WTC11 (cell line): ENCODE data around the gene DEPDC1B. TPM values are rescaled to one million over a fixed set of nuclear protein-coding genes. Genes with fewer than 3 reads are reported as not detected.

ENCODE experiments used
- ATAC-seq: fragments of 200-7000 bp; cut with Tn5 transposase; 2 replicates; pipeline ENCODE4 v1.10.0; 2021; ENCODE audit warnings: mild to moderate bottlenecking, moderate library complexity
- CTCF ChIA-PET: fragments of 300-600 bp; sonication (Branson Sonifier 250); formaldehyde crosslinking; loops from one replicate; lab custom pipeline; 2021; ENCODE audit warnings: antibody characterized with exemption; lab: Charles Lee
- POLR2A ChIA-PET: fragments of 350-600 bp; sonication (Branson Sonifier 250); formaldehyde crosslinking; loops from one replicate; lab custom pipeline; 2021; ENCODE audit warnings: antibody characterized with exemption; lab: Charles Lee
- DNase-seq: peaks from one replicate; pipeline ENCODE4 v3.0.0; 2021; ENCODE audit warnings: low spot score
- H3K27ac Mint-ChIP-seq: 2 replicates; pipeline ENCODE4 v1.8.0; 2021; ENCODE audit warnings: mixed read lengths
- H3K27me3 Mint-ChIP-seq: 2 replicates; pipeline ENCODE4 v1.8.0; 2021; ENCODE audit warnings: low read depth, mild to moderate bottlenecking, moderate library complexity, mixed read lengths
- H3K36me3 Mint-ChIP-seq: 2 replicates; pipeline ENCODE4 v1.8.0; 2021; ENCODE audit warnings: mixed read lengths
- H3K4me1 Mint-ChIP-seq: 2 replicates; pipeline ENCODE4 v1.8.0; 2022; ENCODE audit warnings: mixed read lengths
- H3K4me3 Mint-ChIP-seq: 2 replicates; pipeline ENCODE4 v1.8.0; 2021; ENCODE audit warnings: mild to moderate bottlenecking, moderate library complexity, mixed read lengths
- H3K9me3 Mint-ChIP-seq: 2 replicates; pipeline ENCODE4 v1.8.0; 2021; ENCODE audit warnings: mixed read lengths
- AR ChIP-seq: fragments of 250-450 bp; sonication (Bioruptor Pico); IDR thresholded peaks from 2 replicates; pipeline ENCODE4 v1.9.0; 2021; ENCODE audit warnings: mild to moderate bottlenecking
- CREB1 ChIP-seq: sonication (generic); formaldehyde crosslinking; IDR thresholded peaks from 2 replicates; pipeline ENCODE4 v1.8.0; 2023; ENCODE audit warnings: mild to moderate bottlenecking, missing genetic modification reagents
- FOXP1 ChIP-seq: sonication (generic); formaldehyde crosslinking; IDR thresholded peaks from 2 replicates; pipeline ENCODE4 v1.8.0; 2022; ENCODE audit warnings: missing genetic modification reagents, mild to moderate bottlenecking, moderate library complexity, borderline replicate concordance
- GABPB1 ChIP-seq: sonication (generic); formaldehyde crosslinking; IDR thresholded peaks from 2 replicates; pipeline ENCODE4 v1.8.1; 2023; ENCODE audit warnings: mild to moderate bottlenecking, missing genetic modification reagents
- JUN ChIP-seq: sonication (generic); formaldehyde crosslinking; IDR thresholded peaks from 2 replicates; pipeline ENCODE4 v1.8.0; 2023; ENCODE audit warnings: mild to moderate bottlenecking, missing genetic modification reagents
- NR3C1 ChIP-seq: sonication (generic); formaldehyde crosslinking; conservative IDR thresholded peaks from 2 replicates; pipeline ENCODE4 v1.8.1; 2023; ENCODE audit warnings: low read depth, mild to moderate bottlenecking, missing genetic modification reagents
- SOX15 ChIP-seq: fragments of 250-450 bp; sonication (Bioruptor Pico); IDR thresholded peaks from 2 replicates; pipeline ENCODE4 v1.9.0; 2021; ENCODE audit warnings: mild to moderate bottlenecking
- ZMAT4 ChIP-seq: fragments of 250-450 bp; sonication (Bioruptor Pico); IDR thresholded peaks from 2 replicates; pipeline ENCODE4 v1.9.0; 2021; ENCODE audit warnings: mild to moderate bottlenecking
- ZNF121 ChIP-seq: sonication (generic); formaldehyde crosslinking; IDR thresholded peaks from 2 replicates; pipeline ENCODE4 v1.8.0; 2023; ENCODE audit warnings: missing genetic modification reagents
- ZNF416 ChIP-seq: fragments of 250-450 bp; sonication (Bioruptor Pico); IDR thresholded peaks from 2 replicates; pipeline ENCODE4 v1.9.0; 2021; ENCODE audit warnings: mild to moderate bottlenecking, inconsistent platforms
- ZNF512 ChIP-seq: sonication (generic); formaldehyde crosslinking; IDR thresholded peaks from 2 replicates; pipeline ENCODE4 v1.8.1; 2022; ENCODE audit warnings: missing genetic modification reagents, borderline replicate concordance
- ZNF532 ChIP-seq: fragments of 250-450 bp; sonication (Bioruptor Pico); IDR thresholded peaks from 2 replicates; pipeline ENCODE4 v1.9.0; 2021; ENCODE audit warnings: mild to moderate bottlenecking, borderline replicate concordance
- total RNA-seq: library from RNA; stranded (reverse); gene quantifications from 3 replicates; pipeline ENCODE4 v1.2.3, GENCODE V29; 2021
- TF ChIP-seq, protein P1 (sequence below): sonication (generic); formaldehyde crosslinking; IDR thresholded peaks from 2 replicates; pipeline ENCODE4 v1.8.1; 2022; ENCODE audit warnings: mild to moderate bottlenecking, missing genetic modification reagents, moderate library complexity, borderline replicate concordance
- TF ChIP-seq, protein P2 (sequence below): sonication (generic); formaldehyde crosslinking; IDR thresholded peaks from 2 replicates; pipeline ENCODE4 v1.8.1; 2023; ENCODE audit warnings: mild to moderate bottlenecking, missing genetic modification reagents, moderate library complexity
- TF ChIP-seq, protein P3 (sequence below): sonication (generic); formaldehyde crosslinking; IDR thresholded peaks from 2 replicates; pipeline ENCODE4 v1.8.1; 2023; ENCODE audit warnings: mild to moderate bottlenecking, missing genetic modification reagents
- TF ChIP-seq, protein P4 (sequence below): sonication (generic); formaldehyde crosslinking; IDR thresholded peaks from 2 replicates; pipeline ENCODE4 v1.8.0; 2022; ENCODE audit warnings: mild to moderate bottlenecking, missing genetic modification reagents
- TF ChIP-seq, protein P5 (sequence below): sonication (generic); formaldehyde crosslinking; IDR thresholded peaks from 2 replicates; pipeline ENCODE4 v1.8.0; 2022; ENCODE audit warnings: mild to moderate bottlenecking, missing genetic modification reagents

Gene DEPDC1B
- total RNA-seq, 1 experiment from 2014 or later: 55.1 TPM

GRCh38 chr5:60604771-60605170 is 95.2 kb downstream of the DEPDC1B start:
- ChIA-PET POLR2A (no interaction called here), CTCF (interaction anchor here (0.6 kb wide), 1 partner anchor 1108 kb away, joined by 4 read pairs; no protein-coding TSS in a partner anchor)
- DNase-seq: no peak
- Mint-ChIP-seq H3K27me3 (no peaks in the 10 kb centered on the region), H3K4me1 (no peaks in the 10 kb centered on the region), H3K9me3 (no peaks in the 10 kb centered on the region)
- TF ChIP-seq SOX15 (CRISPR knock-in tag): no peak
- no peak for TF ChIP-seq ZNF512 (CRISPR knock-in tag)
- no peak for TF ChIP-seq ZNF121 (CRISPR knock-in tag)
- TF ChIP-seq, protein P1, sequence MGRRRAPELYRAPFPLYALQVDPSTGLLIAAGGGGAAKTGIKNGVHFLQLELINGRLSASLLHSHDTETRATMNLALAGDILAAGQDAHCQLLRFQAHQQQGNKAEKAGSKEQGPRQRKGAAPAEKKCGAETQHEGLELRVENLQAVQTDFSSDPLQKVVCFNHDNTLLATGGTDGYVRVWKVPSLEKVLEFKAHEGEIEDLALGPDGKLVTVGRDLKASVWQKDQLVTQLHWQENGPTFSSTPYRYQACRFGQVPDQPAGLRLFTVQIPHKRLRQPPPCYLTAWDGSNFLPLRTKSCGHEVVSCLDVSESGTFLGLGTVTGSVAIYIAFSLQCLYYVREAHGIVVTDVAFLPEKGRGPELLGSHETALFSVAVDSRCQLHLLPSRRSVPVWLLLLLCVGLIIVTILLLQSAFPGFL (CRISPR knock-in tag): no peak
- no peak for TF ChIP-seq AR (CRISPR knock-in tag)
- TF ChIP-seq ZMAT4 (CRISPR knock-in tag): no peak
- TF ChIP-seq, protein P2, sequence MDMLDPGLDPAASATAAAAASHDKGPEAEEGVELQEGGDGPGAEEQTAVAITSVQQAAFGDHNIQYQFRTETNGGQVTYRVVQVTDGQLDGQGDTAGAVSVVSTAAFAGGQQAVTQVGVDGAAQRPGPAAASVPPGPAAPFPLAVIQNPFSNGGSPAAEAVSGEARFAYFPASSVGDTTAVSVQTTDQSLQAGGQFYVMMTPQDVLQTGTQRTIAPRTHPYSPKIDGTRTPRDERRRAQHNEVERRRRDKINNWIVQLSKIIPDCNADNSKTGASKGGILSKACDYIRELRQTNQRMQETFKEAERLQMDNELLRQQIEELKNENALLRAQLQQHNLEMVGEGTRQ (CRISPR knock-in tag): no peak
- no peak for TF ChIP-seq JUN (CRISPR knock-in tag)
- TF ChIP-seq ZNF416 (CRISPR knock-in tag): no peak
- TF ChIP-seq ZNF532 (CRISPR knock-in tag): no peak
- no peak for TF ChIP-seq CREB1 (CRISPR knock-in tag)
- no peak for TF ChIP-seq FOXP1 (CRISPR knock-in tag)
- TF ChIP-seq, protein P3, sequence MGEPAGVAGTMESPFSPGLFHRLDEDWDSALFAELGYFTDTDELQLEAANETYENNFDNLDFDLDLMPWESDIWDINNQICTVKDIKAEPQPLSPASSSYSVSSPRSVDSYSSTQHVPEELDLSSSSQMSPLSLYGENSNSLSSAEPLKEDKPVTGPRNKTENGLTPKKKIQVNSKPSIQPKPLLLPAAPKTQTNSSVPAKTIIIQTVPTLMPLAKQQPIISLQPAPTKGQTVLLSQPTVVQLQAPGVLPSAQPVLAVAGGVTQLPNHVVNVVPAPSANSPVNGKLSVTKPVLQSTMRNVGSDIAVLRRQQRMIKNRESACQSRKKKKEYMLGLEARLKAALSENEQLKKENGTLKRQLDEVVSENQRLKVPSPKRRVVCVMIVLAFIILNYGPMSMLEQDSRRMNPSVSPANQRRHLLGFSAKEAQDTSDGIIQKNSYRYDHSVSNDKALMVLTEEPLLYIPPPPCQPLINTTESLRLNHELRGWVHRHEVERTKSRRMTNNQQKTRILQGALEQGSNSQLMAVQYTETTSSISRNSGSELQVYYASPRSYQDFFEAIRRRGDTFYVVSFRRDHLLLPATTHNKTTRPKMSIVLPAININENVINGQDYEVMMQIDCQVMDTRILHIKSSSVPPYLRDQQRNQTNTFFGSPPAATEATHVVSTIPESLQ: no peak
- TF ChIP-seq, protein P4, sequence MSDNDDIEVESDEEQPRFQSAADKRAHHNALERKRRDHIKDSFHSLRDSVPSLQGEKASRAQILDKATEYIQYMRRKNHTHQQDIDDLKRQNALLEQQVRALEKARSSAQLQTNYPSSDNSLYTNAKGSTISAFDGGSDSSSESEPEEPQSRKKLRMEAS (CRISPR knock-in tag): no peak
- TF ChIP-seq, protein P5, sequence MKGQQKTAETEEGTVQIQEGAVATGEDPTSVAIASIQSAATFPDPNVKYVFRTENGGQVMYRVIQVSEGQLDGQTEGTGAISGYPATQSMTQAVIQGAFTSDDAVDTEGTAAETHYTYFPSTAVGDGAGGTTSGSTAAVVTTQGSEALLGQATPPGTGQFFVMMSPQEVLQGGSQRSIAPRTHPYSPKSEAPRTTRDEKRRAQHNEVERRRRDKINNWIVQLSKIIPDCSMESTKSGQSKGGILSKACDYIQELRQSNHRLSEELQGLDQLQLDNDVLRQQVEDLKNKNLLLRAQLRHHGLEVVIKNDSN (CRISPR knock-in tag): no peak
- TF ChIP-seq NR3C1 (CRISPR knock-in tag): no peak
- no peak for TF ChIP-seq GABPB1 (CRISPR knock-in tag)
- TF ChIP-seq, all 79 proteins: peak for 0
- Mint-ChIP-seq H3K36me3 (peaks cover 14% of the 10 kb centered on the region), H3K27ac (no peak overlapping the region), H3K4me3 (no peak overlapping the region)
- ATAC-seq: no peak
